UCSD-AML1 (cell line): ENCODE results near the gene TRIM46.
"Not testable (repeated sequence)": the region's sequence is repeated elsewhere in the genome, so short reads cannot be mapped to it uniquely, and the experiment has no call there.

Source experiments
- DNase-seq: peaks from one replicate; lab custom pipeline; 2025; ENCODE audit not compliant: unreplicated experiment; lab: John Stamatoyannopoulos, UW

Gene TRIM46

DNA sequence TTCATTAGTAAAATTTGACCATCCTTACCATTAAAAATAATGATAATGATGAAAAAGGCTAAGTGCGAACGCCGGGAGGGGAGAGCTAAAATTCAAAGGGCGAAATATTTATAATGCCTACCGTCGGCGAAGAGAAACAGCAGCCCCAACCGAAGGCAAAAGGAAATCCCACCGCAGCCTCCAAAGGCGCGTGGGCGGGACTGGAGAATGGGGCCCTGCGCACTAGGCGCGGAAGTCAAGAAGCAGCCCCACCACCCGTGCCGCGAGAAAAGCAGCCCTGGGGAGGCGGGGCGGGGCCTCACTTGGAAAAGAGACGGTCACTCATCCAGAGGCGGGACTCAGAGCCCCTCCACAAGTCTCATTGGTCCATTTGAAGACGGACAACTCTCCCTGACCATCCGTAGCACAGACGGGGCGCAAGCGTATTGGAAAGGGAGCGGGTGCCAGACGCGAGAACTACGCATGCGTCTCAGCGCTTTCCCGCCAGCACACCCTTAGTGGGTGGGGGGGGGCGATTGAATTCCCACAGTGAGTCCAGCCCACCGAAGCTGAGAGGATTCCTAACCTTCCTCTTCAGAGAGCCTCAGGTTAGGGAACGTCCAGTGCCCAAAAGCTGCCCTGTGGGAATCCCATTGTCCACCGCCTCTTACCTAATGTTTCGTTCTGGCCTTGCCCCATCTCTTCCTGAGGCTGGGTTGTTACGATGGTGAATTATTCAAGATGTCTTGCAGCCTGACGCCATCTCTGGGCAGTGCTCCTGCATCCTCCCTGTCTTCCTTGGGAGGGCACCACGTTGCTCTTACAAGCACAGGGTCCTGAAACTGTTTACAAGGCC lies 53.8 kb downstream of the TRIM46 start:
- peak; percentile 98 for DNase-seq

DNA sequence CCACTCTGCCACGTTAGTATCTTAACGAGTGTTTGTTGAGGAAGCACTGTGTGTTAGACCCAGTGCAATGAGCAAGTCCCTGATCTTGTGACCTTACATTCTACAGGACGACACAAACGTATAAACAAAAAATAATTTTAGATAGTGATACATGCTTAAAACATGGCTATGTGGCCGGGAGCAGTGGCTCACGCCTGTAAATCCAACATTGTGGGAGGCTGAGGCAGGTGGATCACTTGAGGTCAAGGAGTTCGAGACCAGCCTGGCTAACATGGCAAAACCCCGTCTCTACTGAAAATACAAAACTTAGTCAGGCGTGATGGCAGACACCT lies 54.4 kb downstream of the TRIM46 start:
- no peak for DNase-seq

- DNase-seq = not testable (repeated sequence)
Measured at GRCh38 chr1:155231302-155231701, 57.7 kb downstream of the TRIM46 start.

DNA sequence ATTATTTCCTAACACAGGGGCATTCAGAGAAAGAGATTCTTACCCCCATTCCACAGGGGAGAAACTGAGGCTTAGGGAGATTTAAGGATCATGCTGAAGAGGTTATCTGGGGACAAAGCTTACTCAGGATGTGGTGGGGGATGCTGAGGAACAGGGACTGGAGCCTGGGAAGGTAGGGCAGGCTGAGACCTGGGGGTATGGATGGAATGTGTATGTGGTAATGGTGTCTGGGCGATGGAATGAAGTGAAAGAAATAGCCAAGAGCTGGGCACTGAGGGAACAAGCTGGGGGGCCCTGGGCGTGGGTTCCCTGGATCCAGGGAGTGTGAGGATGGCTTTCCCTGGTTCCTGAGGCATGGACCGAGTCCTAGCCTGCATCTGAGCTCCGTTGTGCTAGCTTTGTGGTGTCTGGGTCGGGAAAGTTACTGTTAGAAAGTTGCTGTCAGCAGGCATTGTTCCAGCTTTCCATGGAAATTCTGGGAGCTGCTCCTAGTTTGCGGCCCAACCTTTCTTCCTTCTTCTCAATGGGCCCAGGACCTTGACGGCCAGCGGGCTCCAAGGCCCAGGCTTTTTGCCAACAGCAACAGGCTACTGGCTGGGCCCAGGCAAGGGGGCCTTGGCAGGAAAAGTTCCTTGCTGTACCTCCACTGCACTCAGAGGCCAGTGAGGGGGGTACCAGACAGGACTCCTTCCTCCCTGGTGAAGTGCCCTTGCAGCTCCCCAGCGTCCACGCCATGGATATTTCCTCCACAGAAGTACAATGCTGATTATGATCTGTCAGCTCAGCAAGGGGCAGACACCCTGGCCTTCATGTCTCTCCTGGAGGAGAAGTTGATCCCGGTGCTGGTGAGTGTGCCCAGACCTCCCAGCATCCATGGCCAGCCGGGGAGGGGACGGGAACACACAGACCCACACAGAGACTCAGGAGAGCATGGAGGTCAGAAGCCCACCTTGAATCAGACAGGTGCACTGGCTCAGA lies 58.6 kb downstream of the TRIM46 start:
- not testable (repeated sequence) for DNase-seq

- not testable (repeated sequence) for DNase-seq
Measured at GRCh38 chr1:155233502-155233901, 59.9 kb downstream of the TRIM46 start.
